HG02870 (cell line): ENCODE measurements around the gene PLK3.
"Not testable (repeated sequence)": the region's sequence is repeated elsewhere in the genome, so short reads cannot be mapped to it uniquely, and the experiment has no call there.

Experiments used
- ATAC-seq: cut with Tn5 transposase; IDR thresholded peaks from one replicate; pipeline ENCODE4 v1.9.1; 2021; ENCODE audit warnings: mild to moderate bottlenecking, moderate library complexity; ENCODE audit not compliant: unreplicated experiment

PLK3 gene

DNA sequence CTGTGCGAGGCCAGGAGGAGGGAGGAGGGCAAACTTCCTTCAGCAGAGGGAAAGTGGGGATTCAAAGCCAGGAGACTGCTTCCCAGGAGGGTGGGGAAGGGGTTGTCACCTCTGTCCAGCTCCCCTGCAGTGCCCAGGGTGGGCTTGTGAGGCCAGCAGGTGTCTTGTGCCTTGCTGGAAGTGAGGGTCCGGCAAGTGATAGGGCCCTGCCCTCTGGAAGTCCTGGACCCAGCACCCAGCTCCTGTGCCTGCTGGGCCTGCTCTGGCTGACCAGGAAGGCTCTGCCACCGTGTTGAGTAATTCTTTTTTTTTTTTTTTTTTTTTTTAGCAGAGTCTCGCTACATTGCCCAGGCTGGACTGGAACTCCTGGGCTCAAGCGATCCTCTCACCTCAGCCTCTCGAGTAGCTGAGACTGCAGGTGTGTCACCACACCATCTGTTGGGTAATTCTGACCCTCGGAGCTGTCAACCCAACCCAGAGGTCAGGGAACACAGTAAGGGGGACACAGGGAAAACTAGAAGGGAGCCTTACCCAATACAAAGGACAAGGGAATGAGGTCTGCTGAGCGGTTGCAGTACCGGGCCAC, 13.2 kb upstream of the PLK3 start:
- no peak for ATAC-seq

DNA sequence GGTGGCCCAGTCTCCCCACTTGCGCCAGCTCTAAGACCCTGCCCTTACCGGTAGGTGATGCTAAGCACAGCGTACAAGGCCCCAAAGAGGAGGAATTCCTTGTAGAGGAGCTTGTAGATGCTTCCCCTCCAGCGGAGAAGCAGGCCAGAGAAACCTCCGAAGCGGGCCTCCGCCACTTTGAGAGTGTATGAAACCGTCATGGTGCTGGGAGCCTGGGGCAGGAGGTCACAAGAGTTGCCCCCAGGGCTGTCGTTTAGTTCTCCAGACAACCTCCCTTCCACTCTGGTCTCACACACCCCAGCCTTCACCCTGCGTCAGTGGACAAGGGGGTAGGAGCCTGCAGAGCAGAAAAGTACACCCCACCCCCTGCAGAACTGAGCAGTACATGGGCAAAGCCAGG, 12.7 kb upstream of the PLK3 start:
- ATAC-seq = no peak

DNA sequence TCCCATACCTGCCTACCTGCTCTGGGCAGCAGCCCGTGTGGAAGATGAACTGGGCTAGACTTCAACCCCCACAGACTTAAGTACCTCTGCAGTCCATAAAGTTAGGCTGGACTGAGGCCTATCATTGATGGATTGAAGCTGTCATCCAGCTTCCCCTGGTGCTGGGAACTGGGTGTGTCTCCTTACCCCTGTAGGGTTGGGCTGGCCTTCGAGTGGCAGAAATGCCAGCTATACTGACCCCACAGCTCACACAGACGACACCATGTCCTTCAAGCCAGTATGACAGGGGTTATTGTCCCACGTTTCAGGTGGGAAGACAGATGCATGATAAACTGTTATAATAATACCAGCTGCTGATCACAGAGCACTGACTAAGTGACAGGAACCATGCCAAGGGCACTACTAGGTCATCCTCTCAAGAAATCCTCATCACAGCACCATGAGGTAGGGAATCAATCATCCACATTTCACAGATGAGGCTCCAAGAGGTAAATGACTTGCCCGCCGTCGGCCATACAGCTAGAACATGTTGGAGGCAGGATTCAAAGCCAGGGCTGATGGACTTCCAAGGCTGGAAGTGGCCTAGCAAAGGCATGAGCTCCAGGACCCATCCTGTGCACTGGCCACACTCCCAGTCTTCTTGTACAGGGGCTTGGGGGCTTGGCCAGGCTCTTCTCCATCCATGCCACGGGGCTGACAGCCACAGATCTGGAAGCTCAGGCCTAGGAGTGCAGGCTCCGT, 11.9 kb upstream of the PLK3 start, which contains the start of gene BEST4:
BEST4 (minus strand) TSS at position 51 of the 741 bp plus-strand sequence. CDS start 465 bp downstream, outside the sequence.
- ATAC-seq = no peak

DNA sequence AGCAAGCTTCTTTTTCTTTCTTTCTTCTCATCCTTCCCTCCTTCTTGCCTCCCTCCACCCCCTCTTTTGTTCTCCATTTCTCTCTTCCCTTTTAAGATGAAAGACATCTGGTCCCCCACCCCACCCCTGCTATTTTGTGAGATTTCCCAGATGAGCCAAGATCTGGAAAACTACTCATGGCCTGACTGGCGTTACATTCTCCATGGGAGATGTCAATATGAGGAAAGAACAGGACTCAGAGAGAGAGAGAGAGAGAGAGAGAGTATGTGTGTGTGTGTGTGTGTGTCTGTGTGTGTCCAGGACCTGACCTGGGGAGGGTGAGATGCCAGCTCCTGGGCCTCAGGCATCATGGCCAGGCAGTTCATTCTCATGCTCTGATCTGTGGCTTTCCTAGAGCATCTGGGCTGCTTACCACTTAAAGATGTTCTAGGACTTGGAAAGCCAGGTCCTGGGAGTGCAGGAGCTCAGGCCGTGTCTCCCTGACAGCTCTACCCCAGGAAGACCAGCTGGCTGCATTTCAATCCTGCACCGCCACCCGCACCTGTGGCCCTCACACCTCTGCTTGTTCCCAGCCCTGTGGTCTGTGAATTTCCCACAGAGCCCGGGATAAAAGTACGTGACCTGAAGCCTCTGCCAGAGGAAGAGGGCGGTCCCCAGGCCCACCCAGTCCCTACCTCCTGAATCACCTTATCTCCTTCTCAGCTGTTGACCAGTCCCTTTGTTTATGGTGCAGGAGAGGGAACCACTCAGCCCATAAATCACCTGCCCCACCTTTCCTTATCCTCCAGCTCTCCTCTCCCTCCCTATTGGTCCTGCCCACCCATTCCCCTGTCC, 9.0 kb upstream of the PLK3 start:
- ATAC-seq = no peak

DNA sequence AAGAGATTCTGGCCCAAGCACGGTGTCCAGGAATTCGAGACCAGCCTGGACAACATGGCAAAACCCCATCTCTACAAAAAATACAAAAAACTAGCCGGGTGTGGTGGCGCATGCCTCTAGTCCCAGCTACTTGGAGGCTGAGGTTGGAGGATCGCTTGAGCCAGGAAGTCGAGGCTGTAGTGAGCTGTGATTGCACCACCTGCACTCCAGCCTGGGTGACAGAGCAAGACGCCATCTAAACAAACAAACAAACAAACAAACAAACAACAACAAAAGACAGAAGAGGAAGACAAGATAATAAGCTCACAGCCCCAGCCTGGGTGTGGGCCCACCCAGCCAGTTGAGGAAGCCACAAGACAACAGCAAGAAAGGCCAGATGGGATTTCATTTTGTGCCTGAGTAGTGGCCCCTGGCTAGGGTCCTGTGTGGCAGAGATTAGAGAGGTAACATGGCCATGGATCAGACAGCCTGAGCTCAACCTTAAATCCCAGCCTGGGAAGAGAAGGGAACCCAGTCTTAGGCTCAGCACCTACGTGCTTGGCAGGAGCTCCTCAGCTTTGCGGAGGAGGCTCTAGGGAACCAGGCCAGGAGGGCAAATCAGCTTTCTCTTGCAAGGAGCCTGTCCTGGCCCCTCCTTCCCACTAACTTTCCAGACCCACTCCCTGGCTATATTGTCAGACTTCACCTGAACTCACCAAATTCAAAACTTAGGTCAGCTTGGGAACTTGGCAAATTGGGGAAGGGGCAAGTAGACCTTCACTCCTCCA, 7.3 kb upstream of the PLK3 start:
- ATAC-seq = no peak

DNA sequence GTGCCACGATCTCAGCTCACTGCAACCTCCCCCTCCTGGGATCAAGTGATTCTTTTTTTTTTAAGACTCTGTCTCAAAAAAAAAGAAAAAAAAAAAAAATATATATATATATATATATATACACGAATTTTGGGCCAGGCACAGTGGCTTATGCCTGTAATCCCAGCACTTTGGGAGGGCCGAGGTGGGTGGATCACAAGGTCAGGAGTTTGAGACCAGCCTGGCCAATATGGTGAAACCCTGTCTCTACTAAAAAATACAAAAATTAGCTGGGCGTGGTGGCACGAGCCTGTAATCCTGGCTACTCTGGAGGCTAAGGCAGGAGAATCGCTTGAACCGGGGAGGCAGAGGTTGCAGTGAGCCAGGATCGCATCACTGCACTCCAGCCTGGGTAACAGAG, 2.3 kb upstream of the PLK3 start:
- ATAC-seq = not testable (repeated sequence)

DNA sequence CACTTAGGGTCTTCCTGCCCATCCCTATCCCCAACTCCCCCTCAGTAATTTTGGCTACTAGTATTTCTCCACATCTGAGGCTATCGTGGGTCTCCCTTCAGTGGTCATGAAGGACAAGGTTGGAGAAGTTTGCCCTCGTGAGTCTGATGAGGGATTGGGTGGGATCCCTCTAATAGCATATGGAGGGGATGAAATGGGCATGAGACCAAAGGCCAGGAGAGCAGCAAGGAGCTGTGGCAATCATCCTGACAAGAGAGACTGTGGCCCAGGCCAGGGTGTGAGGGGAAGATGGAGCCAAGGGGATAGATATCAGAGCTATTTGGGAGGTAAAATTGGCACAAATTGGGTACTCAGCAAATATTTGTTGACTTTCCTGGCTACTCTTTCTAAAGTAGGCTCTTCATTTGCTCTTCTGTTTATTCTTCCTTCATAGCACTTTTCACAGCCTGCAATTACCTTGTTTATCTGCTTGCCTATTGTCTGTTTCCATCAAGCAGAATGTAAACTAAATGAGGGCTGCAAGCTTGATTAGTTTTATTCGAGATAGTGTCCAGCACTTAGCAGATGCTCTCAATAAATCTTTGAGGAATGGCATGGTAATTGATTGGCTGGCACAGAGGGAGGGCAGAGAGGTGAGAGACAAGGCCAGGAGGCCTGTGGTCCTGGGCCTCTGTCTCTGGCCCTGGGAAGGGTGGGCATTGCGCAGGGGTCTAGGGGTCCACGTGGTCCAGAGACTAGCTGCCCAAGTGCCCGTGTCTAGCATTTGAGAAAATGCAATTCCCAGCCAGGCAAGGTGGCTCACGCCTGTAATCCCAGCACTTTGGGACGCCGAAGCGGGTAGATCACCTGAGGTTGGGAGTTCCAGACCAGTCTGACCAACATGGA, 1.5 kb upstream of the PLK3 start:
- ATAC-seq = no peak

DNA sequence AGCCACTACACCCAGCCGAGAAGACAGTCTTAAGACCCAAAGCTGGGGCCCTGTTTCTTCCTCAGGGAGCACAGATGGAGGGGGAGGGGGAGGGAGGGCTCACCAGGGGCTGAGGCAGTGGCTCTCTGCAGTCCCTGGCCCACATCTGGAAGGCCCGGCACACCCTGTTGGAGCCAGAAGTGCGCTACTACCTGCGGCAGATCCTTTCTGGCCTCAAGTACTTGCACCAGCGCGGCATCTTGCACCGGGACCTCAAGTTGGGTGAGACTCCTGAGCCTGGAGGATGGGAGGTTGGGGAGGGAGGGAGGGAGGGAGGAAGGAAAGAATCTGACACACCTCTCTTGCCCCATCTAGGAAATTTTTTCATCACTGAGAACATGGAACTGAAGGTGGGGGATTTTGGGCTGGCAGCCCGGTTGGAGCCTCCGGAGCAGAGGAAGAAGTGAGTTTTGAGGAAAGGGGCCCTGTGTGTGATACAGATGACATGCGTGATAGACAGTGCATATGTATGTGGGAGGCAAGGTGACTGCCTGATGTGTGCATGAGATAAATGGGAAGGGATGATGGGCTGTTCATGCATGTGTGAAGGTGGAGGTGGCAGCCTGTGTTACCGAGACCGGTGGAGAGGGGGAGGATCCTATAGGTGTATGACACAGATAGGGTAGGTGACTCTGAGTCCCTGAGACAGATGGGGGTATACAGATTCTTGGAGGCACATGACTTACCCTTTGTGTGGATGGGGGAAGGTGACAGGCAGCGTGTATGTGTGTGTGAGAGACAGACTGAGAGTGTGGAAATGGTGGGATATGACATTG, 1.5 kb downstream of the PLK3 start:
- no peak for ATAC-seq

DNA sequence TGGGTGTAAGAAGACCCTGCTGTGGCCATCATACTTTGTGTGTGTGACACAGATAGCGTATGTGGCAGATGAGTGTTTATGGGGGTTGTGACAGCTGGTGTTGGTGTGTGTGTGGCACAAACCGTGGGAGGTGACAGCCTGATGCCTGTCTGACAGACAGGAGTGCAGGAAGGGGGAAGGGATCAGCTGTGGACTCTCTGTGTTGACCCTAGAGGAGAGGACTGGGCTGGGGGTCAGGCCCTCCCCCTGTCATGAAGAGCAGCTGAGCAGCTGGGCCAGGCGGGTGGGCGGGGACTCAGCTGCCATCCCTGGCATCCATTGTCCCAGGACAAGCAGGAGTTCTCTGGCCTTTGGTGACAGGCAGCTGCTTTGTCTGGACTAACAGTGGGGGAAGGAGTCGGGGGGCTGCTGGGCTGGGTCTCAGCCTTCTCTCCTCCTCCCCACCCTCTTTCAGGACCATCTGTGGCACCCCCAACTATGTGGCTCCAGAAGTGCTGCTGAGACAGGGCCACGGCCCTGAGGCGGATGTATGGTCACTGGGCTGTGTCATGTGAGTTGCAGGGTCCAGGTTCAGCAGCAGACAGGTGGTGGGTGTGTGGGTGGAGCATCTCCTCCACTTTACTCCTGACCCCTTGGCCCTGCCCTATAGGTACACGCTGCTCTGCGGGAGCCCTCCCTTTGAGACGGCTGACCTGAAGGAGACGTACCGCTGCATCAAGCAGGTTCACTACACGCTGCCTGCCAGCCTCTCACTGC, 2.3 kb downstream of the PLK3 start:
- ATAC-seq = no peak

DNA sequence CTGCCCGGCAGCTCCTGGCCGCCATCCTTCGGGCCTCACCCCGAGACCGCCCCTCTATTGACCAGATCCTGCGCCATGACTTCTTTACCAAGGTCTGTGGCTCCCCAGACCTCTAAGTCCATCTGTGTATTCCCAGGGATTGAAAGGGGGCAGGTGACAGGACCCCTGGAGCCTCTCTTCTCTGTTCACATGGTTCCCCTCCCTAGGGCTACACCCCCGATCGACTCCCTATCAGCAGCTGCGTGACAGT, 2.8 kb downstream of the PLK3 start:
- no peak for ATAC-seq

DNA sequence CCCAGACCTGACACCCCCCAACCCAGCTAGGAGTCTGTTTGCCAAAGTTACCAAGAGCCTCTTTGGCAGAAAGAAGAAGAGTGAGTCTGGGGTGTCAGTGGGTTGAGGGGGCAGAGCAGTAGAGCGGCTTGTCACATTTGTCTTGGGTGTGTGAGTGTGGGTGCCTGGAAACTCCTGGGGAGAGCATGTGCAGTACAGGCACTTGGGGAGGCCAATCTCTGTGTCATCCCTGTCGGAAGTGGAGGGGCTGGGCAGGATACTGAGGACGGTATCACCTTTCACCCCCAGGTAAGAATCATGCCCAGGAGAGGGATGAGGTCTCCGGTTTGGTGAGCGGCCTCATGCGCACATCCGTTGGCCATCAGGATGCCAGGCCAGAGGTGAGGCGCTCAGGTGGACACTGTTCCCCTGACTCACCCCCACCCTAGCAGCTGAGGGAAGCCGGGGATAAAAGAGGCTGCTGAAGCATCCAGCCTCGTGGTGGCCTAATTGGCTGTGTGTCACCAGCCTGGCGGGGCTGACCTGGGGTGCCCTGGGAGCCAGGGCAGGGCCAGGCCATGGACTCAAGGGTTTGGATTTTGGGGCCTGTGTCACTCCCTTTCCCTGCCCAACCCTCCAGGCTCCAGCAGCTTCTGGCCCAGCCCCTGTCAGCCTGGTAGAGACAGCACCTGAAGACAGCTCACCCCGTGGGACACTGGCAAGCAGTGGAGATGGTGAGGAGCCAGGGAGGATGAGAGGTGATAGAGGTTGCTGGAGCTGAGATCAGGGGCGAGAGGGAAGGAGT, 3.3 kb downstream of the PLK3 start:
- ATAC-seq = no peak

DNA sequence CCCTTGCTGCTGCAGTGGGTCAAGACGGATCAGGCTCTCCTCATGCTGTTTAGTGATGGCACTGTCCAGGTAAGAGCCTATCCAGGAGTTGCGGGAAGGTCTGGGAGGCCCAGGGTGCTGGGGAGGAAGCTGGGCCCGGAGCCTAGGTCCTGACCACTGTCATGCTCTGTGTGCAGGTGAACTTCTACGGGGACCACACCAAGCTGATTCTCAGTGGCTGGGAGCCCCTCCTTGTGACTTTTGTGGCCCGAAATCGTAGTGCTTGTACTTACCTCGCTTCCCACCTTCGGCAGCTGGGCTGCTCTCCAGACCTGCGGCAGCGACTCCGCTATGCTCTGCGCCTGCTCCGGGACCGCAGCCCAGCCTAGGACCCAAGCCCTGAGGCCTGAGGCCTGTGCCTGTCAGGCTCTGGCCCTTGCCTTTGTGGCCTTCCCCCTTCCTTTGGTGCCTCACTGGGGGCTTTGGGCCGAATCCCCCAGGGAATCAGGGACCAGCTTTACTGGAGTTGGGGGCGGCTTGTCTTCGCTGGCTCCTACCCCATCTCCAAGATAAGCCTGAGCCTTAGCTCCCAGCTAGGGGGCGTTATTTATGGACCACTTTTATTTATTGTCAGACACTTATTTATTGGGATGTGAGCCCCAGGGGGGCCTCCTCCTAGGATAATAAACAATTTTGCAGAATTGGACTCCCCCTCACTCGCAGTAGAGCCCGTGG, 5.3 kb downstream of the PLK3 start:
- ATAC-seq = no peak

DNA sequence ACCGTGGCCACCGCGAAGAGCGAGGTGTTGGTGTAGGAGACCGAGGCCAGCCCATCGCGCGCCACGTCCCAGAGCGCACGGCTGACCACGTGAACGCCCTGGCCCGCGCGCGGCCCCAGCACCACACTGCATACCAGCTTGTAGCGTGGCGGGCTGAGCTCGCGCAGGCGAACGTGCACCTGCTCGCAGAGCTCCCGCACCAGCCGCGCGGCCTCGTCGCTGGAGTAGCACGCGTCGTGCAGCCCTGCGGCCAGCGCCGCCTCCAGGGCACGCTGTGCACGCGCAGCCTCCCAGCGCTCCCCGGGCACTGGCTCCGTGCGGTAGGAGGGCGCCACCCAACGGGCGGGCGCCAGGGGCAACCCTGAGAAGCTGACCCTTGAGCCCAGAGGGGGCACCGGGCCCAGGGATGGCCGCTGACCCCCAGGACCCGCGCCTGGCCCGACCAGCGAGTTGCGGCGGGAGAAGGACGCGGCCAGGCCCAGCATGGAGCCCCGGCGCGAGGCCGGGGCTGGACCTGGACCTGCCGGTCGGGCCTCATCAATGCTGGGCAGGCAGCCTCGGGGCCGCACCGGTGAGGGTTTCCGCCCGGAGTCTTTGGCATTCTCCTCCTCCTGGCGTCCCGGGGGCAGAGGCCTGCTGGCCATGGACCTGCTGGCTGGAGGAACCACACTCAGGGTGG, 6.0 kb downstream of the PLK3 start:
- ATAC-seq = no peak

DNA sequence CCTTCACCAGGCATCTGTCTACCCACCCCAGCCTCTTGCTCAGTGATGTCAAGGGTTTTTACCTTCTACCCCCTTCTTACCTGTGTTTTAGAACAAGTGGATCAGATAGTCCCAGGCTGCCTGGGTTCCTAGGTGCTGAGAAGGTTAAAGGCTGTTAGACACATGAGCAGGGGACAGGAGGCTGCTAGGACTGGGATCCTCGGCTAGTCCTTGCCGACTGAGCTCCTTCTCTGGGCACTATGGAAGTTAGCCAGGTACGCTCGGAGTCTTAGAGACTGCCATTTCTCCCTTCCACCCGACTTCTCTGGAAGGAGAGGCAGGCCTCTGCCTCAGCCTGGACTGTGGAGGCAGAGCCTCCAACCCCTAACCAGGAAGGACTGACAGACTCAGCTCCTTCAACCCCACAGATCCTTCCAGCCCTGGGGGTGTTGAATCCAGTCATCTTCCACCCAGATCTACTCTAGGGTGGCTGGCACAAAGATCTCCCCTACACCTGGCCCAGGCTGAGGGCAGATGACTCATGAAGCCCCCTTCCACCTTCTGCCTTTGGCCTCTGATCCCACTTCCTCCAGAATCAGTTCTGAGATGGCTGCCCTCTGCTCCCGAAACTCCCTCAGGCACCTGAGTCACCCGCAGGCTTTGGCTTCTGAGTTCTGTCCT, 6.7 kb downstream of the PLK3 start, which contains the start of gene DYNLT4:
DYNLT4 (minus strand) TSS at position 648 of the 660 bp plus-strand sequence. CDS start 683 bp downstream, outside the sequence.
- ATAC-seq = no peak

DNA sequence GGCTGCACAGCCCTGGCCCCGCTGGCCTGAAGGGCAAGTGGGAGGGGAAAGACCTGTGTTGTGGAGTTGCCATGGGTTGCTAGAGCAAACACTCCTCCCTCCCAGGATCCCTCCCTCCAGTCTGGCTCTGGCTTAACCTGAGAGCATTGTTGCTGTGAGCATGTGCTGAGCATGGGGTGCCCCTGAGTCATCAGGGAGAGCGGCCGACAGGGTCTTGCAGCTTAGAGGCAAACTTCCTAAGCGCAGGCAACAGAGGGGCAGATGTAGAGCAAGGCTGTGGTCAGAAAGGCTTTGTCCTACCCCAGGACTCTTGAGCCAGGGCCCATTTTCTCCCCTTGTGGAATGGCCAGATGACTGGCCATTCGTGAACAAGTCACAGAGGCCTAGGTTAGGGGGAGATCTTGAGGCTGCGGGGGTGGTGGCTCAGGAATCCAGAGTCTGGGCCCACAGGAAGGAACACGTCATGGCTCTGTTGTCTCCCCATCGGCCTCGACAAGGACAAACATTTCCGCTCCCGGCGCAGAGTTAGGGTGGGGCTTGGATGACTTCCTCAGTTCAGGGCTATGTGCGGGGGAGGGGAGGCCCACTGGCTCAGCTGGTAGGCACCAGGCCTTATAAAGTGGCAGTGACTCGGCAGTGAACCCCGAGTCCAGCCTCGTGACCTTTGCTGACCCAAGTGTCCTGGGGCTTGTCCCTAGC, 7.3 kb downstream of the PLK3 start:
- ATAC-seq = no peak
